Posterior cingulate gyrus (tissue), 11 donors: Measurements from ENCODE around the gene MMP17.

Experiments
- DNase-seq, 10 donors: peaks; one replicate each; pipeline versions ENCODE4 v3.0.0 to v3.0.0-alpha.2; 2020 to 2021; ENCODE audit warnings: mixed read lengths in 3 of 10
- intact Hi-C: fragments of 100-400 bp; cut with DNase I; formaldehyde crosslinking; loops from one replicate; pipeline ENCODE4 v1.15.1; 2023

Gene MMP17

DNA sequence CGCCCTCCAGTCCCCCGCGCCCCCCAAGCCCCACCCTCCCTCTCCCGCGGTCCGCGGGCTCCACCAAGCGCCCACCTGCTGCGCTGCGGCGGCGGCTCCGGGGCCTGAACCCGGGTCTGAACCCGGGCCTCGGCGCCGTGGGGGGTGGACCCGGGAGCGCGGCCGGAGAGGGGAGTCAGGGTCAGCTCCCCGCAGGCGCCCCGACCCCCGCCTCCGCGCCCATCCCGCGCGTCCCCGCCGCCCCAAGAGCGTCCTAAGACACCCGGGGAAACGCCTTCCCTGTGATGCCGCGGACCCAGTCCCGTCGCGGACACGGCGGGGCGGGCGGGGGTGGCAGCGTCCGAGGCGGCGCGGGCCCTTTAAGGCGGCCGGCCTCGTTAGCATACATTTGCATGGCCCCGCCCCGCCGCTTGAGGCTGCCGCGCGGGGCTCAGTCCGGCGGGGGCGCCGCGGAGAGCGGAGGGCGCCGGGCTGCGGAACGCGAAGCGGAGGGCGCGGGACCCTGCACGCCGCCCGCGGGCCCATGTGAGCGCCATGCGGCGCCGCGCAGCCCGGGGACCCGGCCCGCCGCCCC, at the start of gene MMP17:
Gene MMP17 (plus strand): TSS at position 433 of the 574 bp plus-strand sequence. CDS start 102 bp downstream, at position 535.
- intact Hi-C loops: loop anchor here (10.0 kb wide), 1 partner anchor 103 kb away; no protein-coding TSS in a partner anchor
- DNase-seq: peak in 8 of 10 donors; percentile 45 to 95 (median 67)

DNA sequence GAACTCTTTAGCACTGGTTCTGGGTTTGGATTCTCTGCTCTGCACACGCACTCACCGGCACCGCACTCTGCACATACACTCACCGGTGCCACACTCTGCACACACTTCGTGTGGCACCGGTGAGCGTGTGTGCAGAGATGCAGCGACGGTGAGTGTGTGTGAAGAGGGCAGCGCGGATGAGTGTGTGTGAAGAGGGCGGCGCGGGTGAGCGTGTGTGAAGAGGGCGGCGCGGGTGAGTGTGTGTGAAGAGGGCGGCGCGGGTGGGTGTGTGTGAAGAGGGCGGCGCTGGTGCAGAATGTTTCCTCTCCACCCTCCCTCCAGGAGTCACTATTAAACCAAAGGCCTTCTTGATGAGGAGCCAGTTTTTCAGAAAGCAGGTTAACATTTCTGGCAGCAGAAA, 49.2 kb upstream of the MMP17 start:
- intact Hi-C loops: no loop called here
- peak in 1 of 10 donors; percentile 67 for DNase-seq

DNA sequence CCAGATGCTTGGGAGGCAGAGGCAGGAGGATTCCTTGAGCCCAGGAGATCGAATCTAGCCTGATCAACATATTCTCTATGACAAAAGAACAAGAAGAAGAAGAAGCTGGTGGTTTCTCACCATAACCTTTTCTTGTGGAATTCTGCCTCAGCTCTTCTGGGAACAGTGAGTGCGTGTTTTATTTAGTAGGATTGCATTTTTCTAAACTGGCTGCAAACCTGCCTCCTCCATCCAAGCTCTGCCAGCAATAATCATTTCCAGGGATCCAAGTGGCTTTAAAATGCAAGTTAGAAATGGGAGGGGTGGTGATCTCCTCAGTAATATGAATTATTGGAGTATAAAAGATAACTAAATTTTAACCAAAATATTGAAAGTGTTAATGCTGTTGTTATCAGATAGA, 46.1 kb upstream of the MMP17 start:
- intact Hi-C loops: no loop called here
- DNase-seq: peak in 1 of 10 donors; percentile 27

- intact Hi-C loops: no loop called here
- peak in 3 of 10 donors; percentile 30 to 83 (median 39) for DNase-seq
These were observed 44.2 kb upstream of the MMP17 start for GRCh38 chr12:131783915-131784541.

GRCh38 chr12:131784909-131785762, 43.1 kb upstream of the MMP17 start:
- intact Hi-C loops: no loop called here
- DNase-seq: peak in 1 of 10 donors; percentile 79

DNA sequence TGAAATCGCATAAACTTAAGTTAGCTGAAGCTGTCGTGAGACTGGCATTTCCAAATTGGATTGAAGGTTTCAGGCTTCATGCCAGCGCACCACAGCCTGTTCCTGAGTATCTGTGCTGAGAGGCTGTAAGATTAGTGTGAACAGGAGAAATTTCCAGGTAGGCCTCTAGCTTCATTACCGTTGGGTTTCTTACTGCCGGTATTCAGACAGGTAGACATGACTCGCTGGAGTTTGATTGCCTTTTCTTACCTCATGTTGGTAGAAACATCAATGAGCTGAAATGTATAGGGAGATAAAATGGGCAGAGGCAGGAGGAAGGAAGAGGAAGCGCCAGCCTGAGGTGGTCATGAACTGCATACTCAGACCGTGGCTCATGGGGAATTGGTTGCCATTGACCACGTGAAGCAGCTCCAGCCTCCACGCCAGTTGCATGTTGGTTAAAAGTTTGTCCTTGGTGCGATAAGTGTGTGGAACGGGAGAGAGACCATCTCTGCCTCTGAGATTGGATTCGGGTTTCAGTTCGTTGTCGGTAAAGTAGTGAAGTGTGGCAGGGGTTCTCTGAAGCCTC, 42.3 kb upstream of the MMP17 start:
- peak in 1 of 10 donors; percentile 85 for DNase-seq
- intact Hi-C loops: no loop called here

DNA sequence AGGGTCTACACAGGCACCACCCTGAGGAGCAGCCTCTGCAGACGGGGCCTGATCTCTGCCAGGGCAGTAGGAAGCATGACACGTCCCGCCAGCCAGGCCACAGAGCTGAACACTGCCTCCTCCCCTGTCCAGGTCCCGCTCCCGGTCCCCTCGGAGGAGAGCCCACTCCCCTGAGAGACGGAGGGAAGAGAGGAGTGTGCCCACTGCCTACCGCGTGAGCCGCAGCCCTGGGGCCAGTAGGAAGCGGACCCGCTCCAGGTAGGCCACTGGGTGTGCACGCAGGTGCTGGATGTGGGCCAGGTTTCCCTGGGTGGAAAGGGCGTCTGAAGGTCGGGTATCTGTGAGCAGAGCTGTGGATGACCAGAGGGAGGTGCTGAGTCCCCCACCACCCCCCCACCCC, 41.9 kb upstream of the MMP17 start:
- peak in 2 of 10 donors; percentile 80 to 83 for DNase-seq
- intact Hi-C loops: no loop called here

DNA sequence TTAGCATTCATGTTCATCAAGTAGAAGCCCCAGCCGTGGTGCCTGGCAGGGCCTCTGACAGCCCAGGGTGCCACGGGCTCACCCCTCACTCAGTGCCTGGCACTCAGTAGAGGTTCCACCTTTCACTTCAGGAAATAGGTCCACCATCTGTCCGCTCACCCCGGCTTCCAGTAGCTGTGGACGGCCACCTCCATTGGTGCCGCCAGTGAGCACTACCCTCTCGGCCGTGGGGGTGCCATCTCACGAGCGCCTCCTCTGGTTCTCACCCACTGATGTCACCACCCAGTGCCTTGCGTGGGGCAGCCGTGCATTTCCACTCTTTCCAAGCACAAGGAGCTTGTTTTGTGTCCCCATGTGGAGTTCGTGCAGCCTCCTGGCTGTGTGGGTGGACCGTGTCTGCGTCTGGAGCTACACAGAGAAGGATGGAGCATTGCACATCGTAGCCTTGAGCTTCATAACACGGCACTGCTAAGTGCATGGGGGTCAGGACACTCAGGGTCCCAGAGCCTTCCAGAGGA, 41.0 kb upstream of the MMP17 start:
- intact Hi-C loops: no loop called here

GRCh38 chr12:131788070-131788469, 40.1 kb upstream of the MMP17 start:
- intact Hi-C loops: no loop called here
- peak in 1 of 10 donors; percentile 47 for DNase-seq

More for the DNA sequence above, 41.0 kb upstream of the MMP17 start:
- peak in 6 of 10 donors; percentile 41 to 91 (median 74) for DNase-seq

DNA sequence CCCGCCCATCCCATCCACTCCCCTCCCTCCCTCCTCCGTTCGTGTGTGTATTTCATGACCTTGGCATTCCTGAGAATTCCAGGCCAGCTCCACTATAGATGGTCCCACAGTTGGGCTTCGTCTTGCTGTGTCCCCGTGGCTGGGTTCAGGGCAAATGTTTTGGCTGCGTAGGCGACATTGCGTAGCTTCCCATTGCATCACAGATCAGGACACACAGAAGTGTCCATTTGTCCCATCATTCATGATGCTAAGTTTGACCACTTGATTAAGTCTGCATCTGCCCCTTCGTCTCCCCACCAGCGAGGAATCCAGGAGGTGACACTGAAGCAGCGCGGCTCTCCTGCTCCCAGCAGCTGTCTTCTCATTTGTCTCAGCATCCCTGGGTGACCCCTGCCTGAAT, 38.6 kb upstream of the MMP17 start:
- DNase-seq: peak in 1 of 10 donors; percentile 55
- intact Hi-C loops: no loop called here

- intact Hi-C loops: no loop called here
- DNase-seq: peak in 3 of 10 donors; percentile 52 to 82 (median 77)
These were observed 34.8 kb upstream of the MMP17 start for GRCh38 chr12:131793243-131794022.

DNA sequence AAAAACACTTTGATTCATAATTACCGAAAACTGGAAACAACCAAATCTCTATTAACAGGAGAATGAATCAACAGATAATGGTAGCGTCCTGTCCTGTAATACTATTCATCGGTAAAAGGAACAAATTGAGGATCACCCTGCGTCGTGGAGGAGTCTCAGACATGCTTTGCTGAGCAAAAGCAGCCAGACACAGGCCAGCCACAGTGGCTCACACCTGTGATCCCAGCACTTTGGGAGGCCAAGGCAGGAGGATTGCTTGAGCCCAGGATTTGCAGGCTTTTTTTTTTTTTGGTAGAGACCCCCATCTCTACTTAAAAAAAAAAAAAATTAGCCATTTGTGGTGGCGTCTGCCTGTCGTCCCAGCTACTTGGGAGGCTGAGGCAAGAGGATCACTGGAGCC, 34.1 kb upstream of the MMP17 start:
- intact Hi-C loops: no loop called here
- peak in 2 of 10 donors; percentile 50 to 74 for DNase-seq

- peak in 2 of 10 donors; percentile 36 to 57 for DNase-seq
- intact Hi-C loops: no loop called here
These were observed 33.6 kb upstream of the MMP17 start for GRCh38 chr12:131794573-131794972.

GRCh38 chr12:131795064-131795463, 33.1 kb upstream of the MMP17 start:
- intact Hi-C loops: no loop called here
- peak in 3 of 10 donors; percentile 38 to 85 (median 83) for DNase-seq

DNA sequence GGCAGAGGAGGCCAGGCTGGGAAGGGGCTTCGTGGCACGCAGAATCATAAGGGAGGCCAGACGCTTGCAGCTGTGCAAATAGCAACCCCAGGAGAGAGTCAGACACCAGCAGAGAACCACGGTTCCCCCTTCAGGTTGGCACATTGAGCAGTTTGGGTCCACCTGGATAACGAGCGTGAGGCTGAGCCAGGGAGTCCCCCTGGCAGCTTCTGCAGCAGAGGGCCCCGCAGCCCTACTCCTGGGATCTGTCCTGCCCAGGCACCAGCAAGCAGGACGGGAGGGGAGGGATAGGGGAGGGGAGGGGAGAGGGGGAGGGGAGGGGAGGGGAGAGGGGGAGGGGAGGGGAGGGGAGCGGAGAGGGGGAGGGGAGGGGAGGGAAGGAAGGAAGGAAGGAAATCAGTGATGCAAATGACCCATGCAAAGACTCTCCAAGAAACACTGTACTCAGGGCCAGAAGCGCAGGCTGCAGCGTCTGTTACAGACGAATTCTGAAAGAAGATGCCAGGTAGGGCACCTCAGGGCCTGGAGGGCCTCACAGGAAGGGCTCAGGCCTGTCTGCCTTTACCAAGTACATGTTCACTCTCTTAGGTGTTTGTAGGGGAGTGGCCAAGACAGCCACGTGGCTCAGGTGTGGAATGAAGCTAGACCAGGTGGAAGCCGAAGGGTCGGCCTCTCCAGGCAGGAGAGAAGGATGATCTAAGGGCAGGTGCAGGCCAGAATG, 32.3 kb upstream of the MMP17 start:
- intact Hi-C loops: no loop called here
- peak in 1 of 10 donors; percentile 36 for DNase-seq

GRCh38 chr12:131796411-131796736, 31.8 kb upstream of the MMP17 start:
- peak in 3 of 10 donors; percentile 32 to 60 (median 49) for DNase-seq
- intact Hi-C loops: no loop called here

DNA sequence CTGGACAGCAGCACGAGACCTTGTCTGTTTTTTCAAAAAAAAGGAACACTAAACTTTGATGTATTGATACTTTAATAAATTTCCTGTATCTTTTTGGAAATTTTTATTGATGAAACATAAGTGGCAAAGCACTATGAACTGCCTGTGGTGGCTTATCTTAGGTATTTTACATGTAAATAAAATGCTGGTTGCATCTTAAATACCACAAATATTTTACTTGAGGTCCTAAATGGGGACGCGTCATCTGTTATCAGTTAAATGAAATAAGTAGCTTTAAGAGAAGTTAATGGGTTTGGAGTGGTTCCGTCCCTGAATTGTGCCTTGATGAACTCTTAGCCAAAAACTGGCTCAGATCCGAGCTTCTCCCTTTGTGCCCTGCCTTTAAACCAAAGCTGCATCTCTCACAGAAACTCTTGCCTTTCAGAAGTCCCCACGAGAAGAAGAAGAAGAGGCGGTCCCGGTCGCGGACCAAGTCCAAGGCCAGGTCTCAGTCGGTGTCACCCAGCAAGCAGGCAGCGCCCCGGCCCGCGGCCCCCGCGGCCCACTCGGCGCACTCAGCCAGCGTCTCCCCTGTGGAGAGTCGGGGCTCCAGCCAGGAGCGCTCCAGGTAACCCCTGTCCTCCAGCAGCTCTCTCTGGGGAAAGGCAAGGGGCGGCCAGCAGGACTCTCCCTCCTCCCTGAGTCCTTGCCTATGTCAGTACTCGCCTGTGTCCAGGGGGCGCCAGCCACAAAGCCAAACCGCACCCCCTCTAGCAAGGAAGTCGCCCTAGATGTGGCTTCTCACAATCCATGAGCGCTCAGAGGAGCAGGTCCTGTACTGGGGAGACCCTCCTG, 31.2 kb upstream of the MMP17 start:
- intact Hi-C loops: no loop called here
- peak in 3 of 10 donors; percentile 34 to 82 (median 56) for DNase-seq

DNA sequence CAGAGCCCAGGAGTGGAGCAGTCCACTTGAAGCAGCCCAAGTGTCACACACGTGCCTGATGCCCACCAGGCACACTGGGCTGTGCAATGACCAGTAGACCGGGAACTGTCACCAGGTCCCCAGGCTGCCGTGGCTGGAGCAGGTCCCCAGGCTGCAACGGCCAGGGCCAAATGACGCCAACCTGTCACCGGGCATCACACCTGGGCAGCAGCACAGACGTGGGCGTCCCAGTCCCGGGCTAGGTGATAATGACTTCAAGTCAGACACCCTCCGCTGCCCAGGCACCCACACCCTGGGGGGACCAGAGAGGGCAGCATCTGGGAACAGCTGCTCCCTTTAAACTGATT, 30.6 kb upstream of the MMP17 start:
- peak in 3 of 10 donors; percentile 60 to 68 (median 65) for DNase-seq
- intact Hi-C loops: no loop called here
